Left lung (tissue), 10 donors: ENCODE data around the gene MCRIP2. TPM values are rescaled to one million over a fixed set of nuclear protein-coding genes. Genes with fewer than 3 reads are reported as not detected.
A peak's percentile ranks its signal among the peaks of the same experiment; 100 is the strongest.

ENCODE experiments used
- ATAC-seq: fragments of 200-7000 bp; cut with Tn5 transposase; one replicate; pipeline ENCODE4 v1.9.1; 2020; ENCODE audit warnings: moderate library complexity
- DNase-seq, 4 donors: peaks; one replicate each; pipeline ENCODE4 v3.0.0-alpha.2; 2013 to 2020
- H3K27ac ChIP-seq, 2 donors: fragments of 200-600 bp; sonication (generic) in 1 of 2; one replicate each; pipeline versions ENCODE4 v1.5.0 to v1.8.0; 2020 to 2021
- H3K27me3 ChIP-seq, 2 donors: fragments of 200-600 bp; sonication (generic) in 1 of 2; one replicate each; pipeline versions ENCODE4 v1.5.0 to v1.8.0; 2020 to 2021
- H3K36me3 ChIP-seq, 2 donors: fragments of 200-600 bp; sonication (generic) in 1 of 2; one replicate each; pipeline versions ENCODE4 v1.5.0 to v1.8.0; 2020 to 2021
- H3K4me1 ChIP-seq, 2 donors: fragments of 200-600 bp; one replicate each; pipeline ENCODE4 v1.8.0; 2021
- H3K4me3 ChIP-seq, 2 donors: fragments of 200-600 bp; sonication (generic) in 1 of 2; one replicate each; pipeline versions ENCODE4 v1.5.0 to v1.8.0; 2020 to 2021; ENCODE audit warnings: mild to moderate bottlenecking in 1 of 2
- H3K9me3 ChIP-seq, 2 donors: fragments of 200-600 bp; sonication (generic) in 1 of 2; one replicate each; pipeline versions ENCODE4 v1.5.0 to v1.8.0; 2020 to 2021
- CTCF ChIP-seq, 2 donors: fragments of 200-600 bp; sonication (generic) in 1 of 2; IDR thresholded peaks; one replicate each; pipeline versions ENCODE4 v1.5.0 to v1.8.0; 2021; ENCODE audit warnings: antibody characterized with exemption in 2 of 2
- intact Hi-C, 2 donors: fragments of 100-400 bp; cut with DNase I; formaldehyde crosslinking; loops; one replicate each; pipeline versions ENCODE4 v1.11.2 to v1.14.2; 2022
- polyA plus RNA-seq, 6 donors: library from polyadenylated mRNA; unstranded; fragments of 120-200 nt; gene quantifications; one replicate each; pipeline ENCODE4 v1.2.1, GENCODE V29; 2013; ENCODE audit not compliant: insufficient read length in 6 of 6
- total RNA-seq, 2 donors: library from RNA; stranded (reverse); fragmentation: NEBNext Ultra II Directional; extraction: Animal tissue kit (Norgen Biotek cat#: 25700); gene quantifications; one replicate each; pipeline ENCODE4 v1.2.1, GENCODE V29; 2021
- donor health status: DM: no; HTN: yes; CAD: no.
- donor health status: DM: no; HTN: no; CAD: no.

Gene MCRIP2
- total and polyA plus RNA-seq, 8 donors, result 6.8 to 42.5 (median 12.1) TPM

GRCh38 chr16:640614-641013, 1.0 kb upstream of the MCRIP2 start:
- ATAC-seq (no peak), DNase-seq (no peak)
- no peaks in the 10 kb centered on the region for H3K27me3 ChIP-seq
- H3K4me1 ChIP-seq, result peaks cover 12 to 41% of the 10 kb centered on the region in 2 donors
- intact Hi-C loops, result no loop called here
- H3K36me3 ChIP-seq, result peaks cover 0 to 7% of the 10 kb centered on the region in 2 donors
- no peaks in the 10 kb centered on the region for H3K9me3 ChIP-seq
- no peak for TF ChIP-seq CTCF (IDR thresholded peaks at IDR 0.05)
- H3K27ac ChIP-seq, result no peak overlapping the region
- H3K4me3 ChIP-seq, result no peak overlapping the region

- peaks cover 12 to 54% of the 10 kb centered on the region in 2 donors for H3K4me1 ChIP-seq
- ATAC-seq, result peak; percentile 71
- intact Hi-C loops, result no loop called here
- no peaks in the 10 kb centered on the region for H3K27me3 ChIP-seq
- no peak for TF ChIP-seq CTCF (IDR thresholded peaks at IDR 0.05)
- H3K9me3 ChIP-seq, result no peaks in the 10 kb centered on the region
- H3K36me3 ChIP-seq, result peaks cover 0 to 13% of the 10 kb centered on the region in 2 donors
- H3K27ac ChIP-seq, result peak overlapping the region; percentile 75 to 84
- peak overlapping the region; percentile 71 to 72 for H3K4me3 ChIP-seq
- DNase-seq, result peak in 2 of 4 donors; percentile 83 to 91
These were observed 791 bp downstream of the MCRIP2 start for GRCh38 chr16:642189-643049.

GRCh38 chr16:643050-643368, 1.4 kb downstream of the MCRIP2 start:
- TF ChIP-seq CTCF (IDR thresholded peaks at IDR 0.05), result no peak
- intact Hi-C loops, result no loop called here
- Histone ChIP-seq H3K4me3 (peak overlapping the region; percentile 71 to 72), H3K4me1 (peaks cover 17 to 54% of the 10 kb centered on the region in 2 donors), H3K27me3 (no peaks in the 10 kb centered on the region), H3K36me3 (peaks cover 0 to 13% of the 10 kb centered on the region in 2 donors), H3K27ac (peak overlapping the region; percentile 75 to 84), H3K9me3 (no peaks in the 10 kb centered on the region)
- DNase-seq, result no peak
- no peak for ATAC-seq

GRCh38 chr16:644556-644955, 2.9 kb downstream of the MCRIP2 start:
- DNase-seq, result no peak
- Histone ChIP-seq H3K4me1 (peaks cover 24 to 65% of the 10 kb centered on the region in 2 donors), H3K36me3 (peaks cover 0 to 13% of the 10 kb centered on the region in 2 donors), H3K9me3 (no peaks in the 10 kb centered on the region), H3K27ac (no peak overlapping the region), H3K4me3 (no peak overlapping the region), H3K27me3 (no peaks in the 10 kb centered on the region)
- no peak for TF ChIP-seq CTCF (IDR thresholded peaks at IDR 0.05)
- intact Hi-C loops, result no loop called here
- no peak for ATAC-seq

- no peak for ATAC-seq
- DNase-seq, result no peak
- no peak for TF ChIP-seq CTCF (IDR thresholded peaks at IDR 0.05)
- intact Hi-C loops, result no loop called here
- Histone ChIP-seq H3K27ac (no peak overlapping the region), H3K27me3 (no peaks in the 10 kb centered on the region), H3K4me1 (peaks cover 31 to 76% of the 10 kb centered on the region in 2 donors), H3K9me3 (no peaks in the 10 kb centered on the region), H3K4me3 (no peak overlapping the region), H3K36me3 (peaks cover 0 to 13% of the 10 kb centered on the region in 2 donors)
These were observed 4.4 kb downstream of the MCRIP2 start for GRCh38 chr16:645852-646678.
